ENCODE results near the gene NFKBIA.
"Not testable (repeated sequence)": the region's sequence is repeated elsewhere in the genome, so short reads cannot be mapped to it uniquely, and the experiment has no call there.

NFKBIA gene

DNA sequence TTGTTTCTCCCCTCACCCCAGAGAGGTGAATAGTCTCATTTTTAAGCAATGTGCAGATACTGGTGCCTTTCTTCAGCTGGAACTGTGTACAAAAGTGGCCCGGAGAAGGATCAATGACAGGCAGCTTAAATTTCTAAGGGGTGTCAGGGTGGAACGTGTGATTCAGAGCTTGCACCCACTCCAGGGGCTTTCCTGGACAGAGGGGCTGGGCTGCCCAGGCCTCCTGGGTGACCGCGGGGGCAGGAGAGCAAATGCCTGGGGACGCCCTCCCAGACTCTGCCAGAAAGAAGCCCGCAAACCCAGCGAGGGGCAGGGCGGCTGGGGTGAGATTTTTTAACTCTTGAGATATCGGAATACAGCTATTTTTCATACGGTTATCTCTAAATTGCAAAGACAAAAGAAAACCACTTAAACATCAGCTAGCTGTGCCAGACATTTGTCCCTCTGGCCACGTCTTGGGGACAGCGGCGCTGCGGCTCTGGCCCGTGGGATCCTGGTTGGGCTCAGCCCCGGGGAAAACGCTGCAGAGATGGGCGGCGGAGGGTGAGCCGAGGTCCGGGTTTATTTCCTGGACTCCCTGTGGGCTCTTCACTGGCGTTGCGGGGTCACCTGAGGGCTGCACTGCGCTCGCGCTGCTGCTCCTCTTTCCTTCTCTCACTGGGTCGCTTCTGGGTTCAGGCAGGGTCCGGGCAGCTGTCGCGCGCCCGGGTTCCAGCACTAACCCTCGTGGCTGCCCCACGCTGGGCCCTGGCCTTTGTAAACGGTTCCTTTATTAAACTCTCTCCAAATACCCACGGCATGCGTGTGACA is 35.8 kb downstream of the NFKBIA start:
- DNase-seq (ENCODE audit: low read depth), result no peak

DNA sequence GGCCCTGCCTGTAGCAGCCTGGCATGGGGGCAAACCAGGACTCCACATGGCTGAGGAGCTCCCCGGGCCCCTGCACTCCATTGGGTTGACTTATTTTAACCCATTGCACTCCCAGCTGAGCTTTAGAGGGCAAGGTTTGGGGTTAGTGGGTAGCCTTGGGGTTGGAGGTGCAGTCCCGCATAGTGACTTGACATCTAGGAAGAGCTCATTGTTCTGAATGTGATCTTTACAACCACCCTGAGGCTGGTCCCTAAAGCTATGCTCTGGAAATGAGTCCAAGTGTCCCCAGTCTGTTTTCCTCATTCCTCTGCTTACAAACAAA is 36.4 kb downstream of the NFKBIA start:
- no peak for DNase-seq (ENCODE audit: low read depth)

DNA sequence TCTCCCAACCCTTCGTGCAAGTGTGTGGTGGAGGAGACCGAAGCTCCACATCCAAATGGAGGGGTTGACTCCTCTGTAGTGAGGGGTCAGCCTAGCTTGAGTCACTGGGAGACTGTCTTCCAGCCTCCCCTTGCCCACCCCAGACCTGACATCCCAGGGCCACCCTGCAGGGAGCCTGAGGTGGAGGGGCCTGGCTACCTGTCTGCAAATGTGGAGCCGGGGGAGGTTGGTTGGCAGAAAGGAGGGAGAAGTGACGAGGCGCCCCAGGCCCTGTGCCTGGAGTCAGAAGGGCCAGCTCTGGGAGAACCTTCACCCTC is 37.5 kb downstream of the NFKBIA start:
- DNase-seq (ENCODE audit: low read depth), result no peak

DNA sequence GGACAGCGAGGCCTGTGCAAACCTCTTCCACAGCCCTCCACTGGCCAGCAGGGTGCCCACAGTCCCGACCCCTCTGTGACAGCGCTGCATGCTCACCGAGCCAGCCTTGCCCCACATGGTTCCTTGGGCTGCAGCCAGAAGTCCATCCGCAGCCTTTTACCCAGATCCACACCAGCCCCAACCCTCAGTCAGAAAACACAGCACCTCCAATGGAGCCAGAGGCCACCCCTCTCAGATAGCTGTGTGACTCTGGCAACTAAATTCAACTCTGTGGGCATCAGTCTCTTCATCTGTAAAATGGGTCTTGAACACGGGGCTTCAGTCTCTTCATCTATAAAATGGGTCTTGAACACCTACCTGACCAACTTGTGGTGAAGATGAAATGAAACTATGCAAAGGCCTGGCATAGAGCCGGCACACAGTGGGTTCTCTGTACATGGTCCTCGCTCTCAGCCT is 38.0 kb downstream of the NFKBIA start:
- DNase-seq (ENCODE audit: low read depth), result no peak

DNA sequence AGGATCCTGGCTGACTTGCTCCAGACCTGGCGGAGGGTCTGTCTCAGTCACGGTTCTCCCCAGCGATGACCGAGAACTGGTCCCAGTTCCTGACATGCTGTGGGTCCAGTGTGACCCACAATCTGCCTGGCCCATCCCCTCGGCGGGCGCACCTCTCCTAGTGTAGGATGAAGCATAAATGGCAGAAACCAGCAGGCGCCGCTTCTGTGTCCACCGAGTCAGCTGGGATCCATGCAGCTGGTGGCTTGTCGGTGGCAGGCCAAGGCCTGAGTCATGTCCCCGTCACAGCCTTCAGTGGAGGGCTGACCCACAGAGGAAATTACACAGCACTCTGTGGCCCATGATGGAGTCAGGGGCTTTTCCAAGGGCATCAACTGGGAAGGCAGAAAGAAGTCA is 38.5 kb downstream of the NFKBIA start:
- no peak for DNase-seq (ENCODE audit: low read depth)

DNA sequence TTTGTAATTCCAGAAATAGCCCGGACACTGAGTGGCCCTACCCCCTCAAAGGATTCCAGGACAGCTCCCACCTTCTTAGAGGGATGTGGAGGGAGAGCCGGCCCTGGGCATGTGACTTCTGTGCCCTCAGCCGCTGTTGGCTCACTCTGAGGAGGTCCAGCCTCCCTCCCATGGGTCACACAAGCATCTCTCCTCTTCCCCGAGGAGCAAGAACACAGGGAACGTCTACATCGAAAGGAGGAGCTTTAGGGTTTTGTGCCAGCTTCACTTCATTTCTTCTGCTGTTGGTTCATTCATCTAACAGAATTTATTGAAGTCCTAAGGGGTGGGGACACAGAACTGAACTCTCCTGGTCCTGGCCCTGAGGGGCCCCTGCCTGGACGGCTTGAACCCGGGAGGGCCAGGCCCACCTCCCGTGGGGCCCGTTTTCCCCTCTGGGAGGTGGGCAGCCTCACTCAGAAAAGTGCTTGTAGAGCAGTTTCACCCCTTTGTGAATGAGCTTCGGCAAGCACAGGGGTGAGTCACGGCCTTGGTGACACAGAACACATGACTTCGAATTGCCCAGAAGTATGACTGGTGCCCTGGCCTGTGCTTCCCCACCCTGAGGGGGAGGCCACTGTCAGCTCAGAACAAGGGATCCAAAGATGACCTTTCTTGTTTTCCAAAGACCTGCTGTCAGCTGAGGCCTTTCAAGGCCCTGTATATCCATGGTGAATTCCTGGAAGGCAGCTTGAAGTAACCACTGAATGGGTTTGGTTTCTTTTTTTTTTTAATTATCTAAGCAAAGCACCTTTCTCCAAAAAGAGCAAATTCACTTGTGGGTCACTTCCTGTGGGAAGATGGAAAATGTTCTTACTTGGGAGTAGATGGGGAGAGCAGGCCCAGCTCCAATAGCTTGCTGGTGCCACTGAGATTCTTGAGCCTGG is 39.2 kb downstream of the NFKBIA start:
- DNase-seq (ENCODE audit: low read depth), result peak; percentile 76

DNA sequence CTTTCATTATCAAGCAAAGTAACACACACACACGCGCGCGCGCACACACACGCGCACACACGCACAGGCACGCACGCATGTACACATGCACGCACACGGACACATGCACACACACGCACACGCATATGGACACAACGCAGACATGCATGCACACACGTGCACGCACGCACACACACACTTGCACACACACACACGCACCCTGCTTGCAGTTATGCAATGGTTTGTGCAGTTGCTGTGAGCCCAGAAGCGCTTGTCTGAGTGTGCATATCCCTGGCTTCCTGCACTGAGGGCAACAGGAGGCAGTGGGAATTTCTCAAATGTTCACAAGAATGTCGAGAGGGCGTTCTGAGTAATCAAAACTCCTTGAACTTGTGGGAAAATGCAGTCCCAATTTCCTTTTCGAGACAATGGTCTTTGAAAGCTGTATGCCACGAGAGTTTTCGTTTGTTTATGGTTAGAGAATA is 41.6 kb downstream of the NFKBIA start:
- no peak for DNase-seq (ENCODE audit: low read depth)

DNA sequence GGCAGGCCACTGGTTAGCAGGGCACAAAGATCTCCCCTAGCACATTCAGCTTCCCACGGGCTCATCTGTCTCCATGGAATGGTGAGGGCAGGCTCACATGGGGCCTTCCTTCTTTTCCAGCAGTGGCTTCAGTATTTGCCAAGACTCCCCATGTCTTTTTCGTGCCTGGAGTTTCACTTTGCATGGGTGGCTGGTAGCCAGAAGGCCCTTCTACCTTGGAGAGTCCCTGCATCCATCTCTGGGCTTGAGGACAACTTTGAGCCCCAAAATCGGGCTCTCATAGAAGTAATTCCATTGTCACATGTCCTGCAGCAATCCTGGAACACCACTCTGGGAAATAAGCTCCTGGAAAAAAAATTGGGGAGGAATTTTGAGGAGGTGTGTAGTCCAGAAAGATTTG is 42.1 kb downstream of the NFKBIA start:
- DNase-seq (ENCODE audit: low read depth), result no peak

DNA sequence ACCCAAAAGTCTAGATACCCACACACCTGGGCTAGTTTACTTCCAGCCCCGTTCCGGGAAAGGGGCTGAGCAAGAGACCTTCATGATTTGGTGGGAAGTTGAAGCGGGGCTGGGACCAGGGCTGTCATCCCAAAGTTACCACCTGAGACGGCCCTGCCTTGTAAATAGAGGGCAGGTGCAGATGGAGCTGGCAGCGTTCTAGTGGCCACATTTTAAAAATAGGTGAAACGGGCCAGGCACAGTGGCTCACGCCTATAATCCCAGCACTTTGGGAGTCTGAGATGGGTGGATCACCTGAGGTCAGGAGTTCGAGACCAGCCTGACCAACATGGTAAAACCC is 43.4 kb downstream of the NFKBIA start:
- no peak for DNase-seq (ENCODE audit: low read depth)

DNA sequence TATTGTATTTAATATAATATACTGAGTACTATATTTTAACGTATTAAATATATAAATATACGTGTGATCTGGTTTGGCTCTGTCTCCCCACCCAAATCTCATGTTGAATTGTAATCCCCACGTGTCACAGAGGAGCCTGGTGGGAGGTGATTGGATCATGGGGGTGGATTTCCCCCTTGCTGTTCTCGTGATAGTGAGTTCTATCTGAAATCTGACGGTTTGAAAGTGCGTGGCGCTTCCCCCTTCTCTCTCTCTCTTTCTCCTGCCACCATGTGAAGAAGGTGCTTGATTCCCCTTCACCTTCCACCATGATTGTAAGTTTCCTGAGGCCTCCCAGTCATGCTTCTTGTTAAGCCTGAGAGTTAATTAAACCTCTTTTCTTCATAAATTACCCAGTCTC is 44.9 kb downstream of the NFKBIA start:
- DNase-seq (ENCODE audit: low read depth), result not testable (repeated sequence)

DNA sequence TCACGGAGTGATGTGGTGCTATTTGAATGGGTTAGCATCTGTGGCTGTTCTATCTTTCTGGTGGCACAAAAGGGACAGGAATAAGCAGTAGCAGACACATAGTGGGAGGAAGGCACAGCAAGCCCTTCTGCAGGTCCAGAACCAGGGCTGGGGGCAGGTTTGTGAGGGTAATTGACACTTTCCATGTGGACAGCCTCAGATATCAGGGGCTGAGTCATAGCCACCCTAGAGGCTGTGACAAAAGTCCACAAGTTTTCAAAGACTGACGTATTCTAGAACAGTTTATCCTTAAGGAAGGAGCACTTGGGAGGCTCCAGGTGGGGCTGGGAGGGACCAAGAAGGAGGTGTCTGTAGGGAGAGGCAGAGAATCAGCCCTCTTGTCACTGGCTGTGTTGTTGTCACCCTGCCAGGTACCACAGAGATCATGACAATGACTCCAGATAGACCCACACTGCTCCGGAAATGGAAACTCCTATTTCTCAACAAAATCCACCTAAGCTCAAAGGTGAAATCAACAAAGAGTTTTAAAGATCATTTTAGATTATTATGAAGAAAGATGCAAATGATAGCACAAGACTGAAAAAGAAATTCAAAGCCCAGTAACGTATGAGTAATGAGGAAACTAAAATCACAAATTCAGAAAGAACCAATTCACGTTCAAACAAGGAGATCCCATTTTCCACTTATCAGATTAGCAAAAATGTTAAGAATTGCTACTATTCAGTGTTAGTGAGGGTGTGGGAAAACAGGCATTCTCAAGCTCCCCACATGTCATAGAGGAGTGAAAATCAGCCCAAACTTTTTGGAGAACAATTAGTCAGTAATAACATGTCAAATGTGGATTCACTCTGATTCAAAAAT is 48.3 kb downstream of the NFKBIA start:
- no peak for DNase-seq (ENCODE audit: low read depth)

DNA sequence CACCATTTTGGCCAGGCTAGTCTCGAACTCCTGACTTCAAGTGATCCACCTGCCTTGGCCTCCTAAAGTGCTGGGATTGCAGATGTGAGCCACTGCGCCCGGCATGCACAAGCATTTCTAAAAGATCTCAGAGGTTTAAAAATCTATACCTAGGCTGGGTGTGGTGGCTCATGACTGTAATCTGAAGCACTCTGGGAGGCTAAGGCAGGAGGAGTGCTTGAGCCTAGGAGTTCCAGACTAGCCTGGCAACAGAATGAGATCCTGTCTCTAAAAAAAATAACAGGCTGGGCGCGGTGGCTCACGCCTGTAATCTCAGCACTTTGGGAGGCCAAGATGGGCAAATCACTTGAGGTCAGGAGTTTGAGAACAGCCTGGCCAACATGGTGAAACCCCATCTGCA is 49.3 kb downstream of the NFKBIA start:
- not testable (repeated sequence) for DNase-seq (ENCODE audit: low read depth)

DNA sequence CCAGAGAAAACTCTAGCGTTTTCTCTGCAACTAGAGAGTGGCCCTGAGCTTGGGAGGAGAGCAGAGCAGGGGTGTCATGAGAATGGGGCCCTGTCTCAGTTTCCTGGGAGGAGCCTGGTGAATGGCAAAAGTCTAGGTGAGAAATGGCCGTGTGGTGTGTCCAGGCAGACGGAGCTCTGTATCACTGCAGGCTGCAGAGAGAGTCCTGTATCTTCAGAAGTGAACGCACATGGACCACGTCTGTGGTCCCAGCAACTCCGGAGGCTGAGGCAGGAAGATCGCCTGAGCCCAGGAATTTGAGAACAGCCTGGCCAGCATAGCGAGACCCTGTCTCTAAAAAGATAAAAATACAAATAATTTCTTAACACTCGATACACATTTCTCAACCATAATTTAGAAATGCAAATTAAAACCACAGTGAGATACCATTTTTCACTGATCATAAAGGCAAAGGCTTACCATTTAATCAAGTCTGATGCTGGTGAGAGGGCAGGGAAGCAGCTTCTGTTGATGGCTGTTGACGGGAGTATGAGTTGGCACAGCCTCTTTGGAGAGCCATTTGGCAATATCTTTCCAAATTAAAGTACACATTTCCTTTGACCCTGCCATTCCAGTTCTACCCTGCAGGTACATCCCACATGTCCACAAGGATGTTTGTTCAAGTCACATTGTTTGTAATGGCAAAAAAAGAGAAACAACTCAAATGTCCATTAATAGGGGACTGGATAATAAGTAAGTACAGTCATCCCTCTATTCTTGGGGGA is 51.0 kb downstream of the NFKBIA start:
- DNase-seq (ENCODE audit: low read depth), result no peak

DNA sequence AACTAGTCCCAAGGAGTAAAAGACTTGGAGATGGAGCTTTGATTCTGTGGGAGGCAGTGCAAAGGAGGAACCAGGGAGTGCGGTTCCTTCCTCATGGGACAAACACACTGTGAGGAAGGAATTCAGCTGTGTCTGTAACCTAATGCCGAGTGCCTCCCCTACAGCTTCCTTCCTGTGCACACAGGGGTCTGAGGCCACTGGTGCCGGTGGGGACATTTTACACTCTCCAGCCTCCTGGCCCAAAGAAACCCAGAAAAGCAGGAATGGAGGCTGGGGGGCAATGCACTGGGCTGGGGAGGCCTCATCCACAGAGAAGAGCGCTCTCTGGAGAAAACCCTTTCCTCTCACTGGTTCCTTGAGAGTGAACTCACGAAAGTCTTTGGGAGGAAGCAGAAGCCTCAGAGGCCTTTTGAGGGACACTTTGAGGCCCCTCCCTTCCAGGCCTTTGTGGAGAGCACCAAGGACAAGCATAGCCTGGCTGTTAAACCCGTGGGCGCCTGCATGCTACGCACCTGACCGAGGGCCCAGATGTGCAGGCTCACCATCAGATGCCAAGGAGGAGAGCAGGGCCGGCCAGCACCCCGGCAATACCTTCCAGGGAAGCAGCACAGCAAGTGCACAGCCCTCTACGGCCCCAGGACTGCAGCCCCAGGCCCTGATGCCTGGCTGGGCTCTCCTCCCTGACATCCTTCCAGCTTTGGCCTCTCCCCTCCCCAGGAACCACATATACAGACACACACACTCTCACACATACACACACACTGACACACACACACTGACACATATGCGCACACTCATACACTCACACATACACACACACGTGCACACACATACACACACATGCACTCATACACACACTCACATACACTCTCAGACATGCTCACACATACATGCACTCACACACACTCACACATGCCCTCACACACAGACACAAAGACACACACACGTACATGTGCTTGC is 52.0 kb downstream of the NFKBIA start:
- DNase-seq (ENCODE audit: low read depth), result no peak

DNA sequence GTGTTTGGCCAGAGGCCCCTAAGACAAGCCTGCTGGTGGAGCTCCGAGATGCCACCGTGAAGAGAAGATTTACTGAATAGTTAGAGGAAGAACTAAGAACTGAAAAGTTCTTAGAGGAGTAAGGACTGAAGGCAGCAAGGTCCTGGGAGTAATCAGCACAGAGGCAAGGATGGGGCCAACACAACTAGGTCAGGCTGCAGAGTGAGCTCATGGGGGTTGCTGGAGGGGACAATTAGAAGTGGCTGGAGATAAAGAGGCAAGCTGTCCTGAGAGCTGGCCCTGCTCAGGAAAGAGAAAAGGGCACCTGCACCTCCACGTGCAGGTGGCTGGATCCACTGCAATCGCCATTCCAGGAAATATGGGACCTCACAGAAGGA is 52.7 kb downstream of the NFKBIA start:
- DNase-seq (ENCODE audit: low read depth), result no peak
